Activated CD4-positive, alpha-beta T cell treated with anti-CD3 and anti-CD28 coated beads, Interleukin-10, Interleukin-2, amounts not matched to agents 100 ng/mL and 50 ng/mL, durations not matched to agents 16 hours and 8 hours (primary cell): Measurements from ENCODE around the gene DSG3.

Experiments
- DNase-seq: peaks from one replicate; pipeline ENCODE4 v3.0.0-alpha.2; 2020

Gene DSG3, protein sequence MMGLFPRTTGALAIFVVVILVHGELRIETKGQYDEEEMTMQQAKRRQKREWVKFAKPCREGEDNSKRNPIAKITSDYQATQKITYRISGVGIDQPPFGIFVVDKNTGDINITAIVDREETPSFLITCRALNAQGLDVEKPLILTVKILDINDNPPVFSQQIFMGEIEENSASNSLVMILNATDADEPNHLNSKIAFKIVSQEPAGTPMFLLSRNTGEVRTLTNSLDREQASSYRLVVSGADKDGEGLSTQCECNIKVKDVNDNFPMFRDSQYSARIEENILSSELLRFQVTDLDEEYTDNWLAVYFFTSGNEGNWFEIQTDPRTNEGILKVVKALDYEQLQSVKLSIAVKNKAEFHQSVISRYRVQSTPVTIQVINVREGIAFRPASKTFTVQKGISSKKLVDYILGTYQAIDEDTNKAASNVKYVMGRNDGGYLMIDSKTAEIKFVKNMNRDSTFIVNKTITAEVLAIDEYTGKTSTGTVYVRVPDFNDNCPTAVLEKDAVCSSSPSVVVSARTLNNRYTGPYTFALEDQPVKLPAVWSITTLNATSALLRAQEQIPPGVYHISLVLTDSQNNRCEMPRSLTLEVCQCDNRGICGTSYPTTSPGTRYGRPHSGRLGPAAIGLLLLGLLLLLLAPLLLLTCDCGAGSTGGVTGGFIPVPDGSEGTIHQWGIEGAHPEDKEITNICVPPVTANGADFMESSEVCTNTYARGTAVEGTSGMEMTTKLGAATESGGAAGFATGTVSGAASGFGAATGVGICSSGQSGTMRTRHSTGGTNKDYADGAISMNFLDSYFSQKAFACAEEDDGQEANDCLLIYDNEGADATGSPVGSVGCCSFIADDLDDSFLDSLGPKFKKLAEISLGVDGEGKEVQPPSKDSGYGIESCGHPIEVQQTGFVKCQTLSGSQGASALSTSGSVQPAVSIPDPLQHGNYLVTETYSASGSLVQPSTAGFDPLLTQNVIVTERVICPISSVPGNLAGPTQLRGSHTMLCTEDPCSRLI

DNA sequence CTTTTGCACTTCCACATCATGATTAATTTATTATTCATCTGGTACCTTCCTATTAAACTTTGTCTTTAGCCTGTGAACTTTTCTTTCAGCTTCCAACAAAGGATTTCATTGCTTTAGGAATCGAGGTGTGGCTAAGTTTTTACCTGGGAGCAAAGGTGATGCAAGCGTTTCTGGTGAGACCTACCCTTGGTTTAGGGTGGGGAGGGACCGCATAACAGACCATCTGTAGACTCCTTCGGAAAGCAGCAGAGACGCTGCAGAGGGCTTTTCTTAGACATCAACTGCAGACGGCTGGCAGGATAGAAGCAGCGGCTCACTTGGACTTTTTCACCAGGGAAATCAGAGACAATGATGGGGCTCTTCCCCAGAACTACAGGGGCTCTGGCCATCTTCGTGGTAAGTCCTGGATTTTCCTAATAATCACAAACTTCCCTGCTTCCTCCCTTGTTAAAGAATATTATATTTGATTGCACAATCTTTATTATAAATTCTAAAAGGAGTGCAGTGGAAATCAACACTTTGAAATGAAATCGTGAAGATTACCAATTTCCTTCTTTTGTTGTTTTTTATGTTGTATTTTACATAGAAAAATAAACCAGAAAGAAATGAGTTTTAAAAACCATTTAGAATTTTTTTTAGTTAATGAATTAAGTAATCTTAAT, at the start of gene DSG3:
Gene DSG3, plus strand, starts transcription at position 212 of the 662 bp plus-strand sequence. Its CDS starts 137 bp downstream, at position 349.
- no peak for DNase-seq

- DNase-seq, result no peak
These were observed 49.4 kb upstream of the DSG3 start for GRCh38 chr18:31398191-31398590.

DNA sequence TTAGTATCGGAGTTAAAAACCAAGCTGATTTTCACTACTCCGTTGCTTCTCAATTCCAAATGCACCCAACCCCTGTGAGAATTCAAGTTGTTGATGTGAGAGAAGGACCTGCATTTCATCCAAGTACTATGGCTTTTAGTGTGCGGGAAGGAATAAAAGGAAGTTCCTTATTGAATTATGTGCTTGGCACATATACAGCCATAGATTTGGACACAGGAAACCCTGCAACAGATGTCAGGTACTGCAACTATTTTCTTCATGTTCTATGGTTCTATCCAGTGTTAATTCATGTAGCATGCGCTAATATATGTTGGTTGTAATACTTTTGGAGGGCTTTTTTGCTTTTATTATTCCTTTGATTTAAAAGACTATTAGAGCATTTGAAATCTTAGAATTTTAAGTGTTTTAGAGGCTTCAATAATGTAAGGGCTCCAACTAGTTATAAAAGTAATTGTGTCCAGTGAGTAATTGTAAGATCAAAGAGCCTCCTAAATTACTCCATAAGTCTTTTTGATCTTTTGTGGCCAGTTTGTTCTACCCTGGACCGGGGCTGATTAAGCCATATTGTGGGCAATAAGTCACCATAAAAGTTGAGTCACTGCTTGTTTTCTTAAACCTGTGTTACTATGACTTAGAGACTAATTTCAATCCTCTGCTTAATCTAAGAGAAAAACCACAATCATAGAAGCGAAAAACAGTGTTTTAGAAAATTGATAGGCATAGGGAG, 48.1 kb upstream of the DSG3 start:
- no peak for DNase-seq

DNA sequence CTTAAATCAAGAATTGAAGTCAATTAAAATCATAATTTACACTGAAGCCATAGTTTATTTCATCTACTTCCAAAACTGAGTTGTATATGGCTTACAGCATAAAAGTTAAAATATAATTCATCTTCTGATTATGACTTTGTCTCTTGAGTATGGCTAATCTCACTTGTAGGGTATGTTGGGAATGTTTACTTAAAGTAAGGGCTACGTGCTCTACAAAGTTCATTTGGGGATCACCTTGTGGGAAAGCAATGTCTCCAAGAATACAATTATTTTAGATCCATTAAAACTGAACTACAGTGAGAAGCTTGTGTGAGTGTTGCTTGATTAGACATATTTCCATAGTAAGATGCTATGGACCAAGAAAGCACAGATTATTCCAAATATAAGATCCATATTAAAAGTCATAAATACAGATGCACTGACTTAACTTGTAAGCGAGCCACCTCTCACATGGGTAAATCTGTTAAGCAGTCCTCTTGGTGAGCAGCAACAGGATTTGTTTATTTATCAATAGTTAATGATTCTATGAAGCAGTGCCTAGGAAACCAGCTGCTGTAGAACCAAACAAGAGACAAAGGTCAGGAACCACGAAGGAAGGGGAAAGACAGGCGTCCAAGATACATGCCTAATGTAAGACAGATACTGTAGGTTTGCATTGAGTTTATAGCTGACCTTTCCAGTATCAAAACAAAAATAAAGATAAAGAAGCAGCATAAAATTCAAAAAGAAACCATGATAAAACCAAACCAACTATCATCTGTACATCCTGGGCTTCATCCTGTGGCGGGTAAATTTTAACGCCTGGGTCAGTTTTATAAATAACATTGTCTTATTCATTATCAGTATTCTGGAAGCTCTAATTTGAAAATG, 46.1 kb upstream of the DSG3 start:
- no peak for DNase-seq

GRCh38 chr18:31402026-31402373, 45.5 kb upstream of the DSG3 start:
- DNase-seq, result no peak

DNA sequence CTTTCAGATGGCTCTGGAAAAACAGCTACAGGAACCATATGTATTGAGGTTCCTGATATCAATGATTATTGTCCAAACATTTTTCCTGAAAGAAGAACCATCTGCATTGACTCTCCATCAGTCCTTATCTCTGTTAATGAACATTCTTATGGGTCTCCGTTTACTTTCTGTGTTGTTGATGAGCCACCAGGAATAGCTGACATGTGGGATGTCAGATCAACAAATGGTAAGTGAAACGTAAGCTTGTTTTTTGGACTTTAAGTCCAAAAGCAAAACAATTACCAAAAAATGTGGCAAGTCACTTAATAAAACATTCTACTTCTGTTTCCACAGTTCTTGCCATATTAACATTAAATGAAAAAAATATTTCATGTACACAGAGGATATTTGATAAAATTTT, 44.1 kb upstream of the DSG3 start:
- DNase-seq, result no peak

- DNase-seq, result peak; percentile 11
These were observed 39.9 kb upstream of the DSG3 start for GRCh38 chr18:31407649-31408048.

DNA sequence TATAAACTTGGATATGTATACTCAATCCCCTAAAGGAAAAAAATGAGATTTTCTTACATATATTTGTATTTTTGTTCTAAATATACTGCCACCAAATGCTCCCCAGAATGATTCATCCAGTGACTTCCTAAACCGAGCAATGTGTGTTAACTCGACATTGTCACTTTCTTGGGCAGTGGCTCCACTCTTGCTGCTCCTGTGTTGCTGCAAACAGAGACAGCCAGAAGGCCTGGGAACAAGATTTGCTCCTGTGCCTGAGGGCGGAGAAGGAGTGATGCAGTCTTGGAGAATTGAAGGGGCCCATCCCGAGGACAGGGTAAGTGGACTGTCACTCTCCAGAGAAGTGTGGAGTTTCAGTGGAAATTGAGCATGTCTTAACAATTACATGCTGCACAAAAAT, 38.3 kb upstream of the DSG3 start:
- no peak for DNase-seq

GRCh38 chr18:31410716-31411483, 36.6 kb upstream of the DSG3 start:
- DNase-seq, result no peak

DNA sequence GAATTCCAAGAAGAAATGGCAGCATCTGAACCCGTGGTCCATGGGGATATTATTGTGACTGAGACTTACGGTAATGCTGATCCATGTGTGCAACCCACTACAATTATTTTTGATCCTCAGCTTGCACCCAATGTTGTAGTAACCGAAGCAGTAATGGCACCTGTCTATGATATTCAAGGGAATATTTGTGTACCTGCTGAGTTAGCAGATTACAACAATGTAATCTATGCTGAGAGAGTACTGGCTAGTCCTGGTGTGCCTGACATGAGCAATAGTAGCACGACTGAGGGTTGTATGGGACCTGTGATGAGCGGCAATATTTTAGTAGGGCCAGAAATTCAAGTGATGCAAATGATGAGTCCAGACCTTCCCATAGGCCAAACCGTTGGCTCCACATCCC, 34.4 kb upstream of the DSG3 start:
- DNase-seq, result no peak

GRCh38 chr18:31417850-31418249, 29.7 kb upstream of the DSG3 start:
- no peak for DNase-seq

DNA sequence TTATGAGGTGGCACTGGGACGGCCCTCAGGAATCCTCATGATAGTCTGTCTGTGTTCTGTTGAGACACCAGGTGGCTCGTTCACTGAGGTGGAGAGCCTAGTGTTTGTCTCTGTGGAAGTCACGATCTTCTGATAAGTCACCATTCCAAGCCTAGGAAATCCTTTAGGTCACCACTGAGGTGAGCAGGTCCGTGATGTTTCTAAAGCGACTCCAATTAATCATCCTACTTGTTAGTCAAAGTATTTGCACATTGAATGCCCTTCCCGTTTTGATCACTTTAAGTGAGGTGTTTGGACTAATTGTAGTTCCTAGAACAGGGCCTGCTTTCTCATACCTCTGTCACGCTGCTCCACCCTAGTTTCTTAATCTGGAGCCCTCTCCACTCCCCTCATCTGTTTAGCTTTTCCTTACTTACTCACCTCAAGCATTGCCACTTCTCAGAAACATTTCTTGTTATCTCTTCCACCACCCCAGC, 28.0 kb upstream of the DSG3 start:
- no peak for DNase-seq

GRCh38 chr18:31420032-31420431, 27.5 kb upstream of the DSG3 start:
- no peak for DNase-seq

- DNase-seq, result no peak
These were observed 27.0 kb upstream of the DSG3 start for GRCh38 chr18:31420524-31420923.

GRCh38 chr18:31424383-31424988, 23.1 kb upstream of the DSG3 start:
- no peak for DNase-seq

DNA sequence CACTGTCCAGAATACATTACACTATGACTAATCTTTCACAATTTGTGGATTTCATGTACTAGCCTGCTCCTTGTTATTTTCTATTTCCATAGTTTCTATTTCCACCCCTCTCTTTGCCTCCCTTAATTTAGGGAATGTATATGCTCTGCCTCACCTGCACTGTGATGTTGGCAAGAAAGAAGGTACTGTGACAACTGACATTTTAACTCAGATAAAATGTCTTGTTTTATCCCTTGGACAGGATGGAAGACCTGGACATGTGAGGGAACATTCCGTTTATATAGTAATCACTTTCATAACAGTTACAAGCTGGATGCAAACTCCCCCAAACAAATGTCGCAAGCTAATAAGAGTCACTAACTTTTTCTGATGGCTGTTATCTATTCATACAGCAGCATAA, 21.5 kb upstream of the DSG3 start:
- no peak for DNase-seq

DNA sequence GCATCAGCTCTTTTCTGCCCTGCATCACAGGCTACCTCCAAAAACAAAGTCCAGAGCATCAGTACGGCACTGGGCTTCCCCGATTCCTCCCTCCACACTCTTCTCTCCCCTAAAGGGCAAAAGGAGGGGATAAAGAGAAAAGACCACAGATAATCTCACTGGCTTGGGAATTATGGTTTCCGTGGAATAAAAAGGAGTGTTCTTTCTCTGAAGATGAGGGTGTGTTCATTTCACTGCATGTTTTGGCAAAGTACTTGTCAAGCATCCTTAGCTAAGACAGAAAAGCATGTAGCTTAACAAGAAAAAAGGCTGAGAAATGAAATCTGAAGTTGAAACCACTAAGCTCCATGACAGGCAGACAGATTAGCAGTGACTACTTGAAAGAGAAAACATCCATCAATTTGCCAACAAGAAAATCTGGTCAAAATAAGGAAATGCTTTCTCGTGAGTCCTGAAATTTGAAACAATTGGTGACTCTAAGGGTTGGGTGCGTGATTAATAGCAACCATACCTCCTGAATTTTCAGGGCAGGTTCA, 20.6 kb upstream of the DSG3 start:
- DNase-seq, result no peak

GRCh38 chr18:31428211-31428610, 19.3 kb upstream of the DSG3 start:
- no peak for DNase-seq

GRCh38 chr18:31429623-31430022, 17.9 kb upstream of the DSG3 start:
- no peak for DNase-seq

GRCh38 chr18:31430072-31430471, 17.5 kb upstream of the DSG3 start:
- DNase-seq, result no peak
